Stimulated activated memory B cell treated with anti-CD40 and anti-IgM and Interleukin-4, amounts not matched to agents 10 μg/mL and 1 μg/mL and 100 μg/mL, for 72 hours (primary cell): Measurements from ENCODE around the gene LTBR.
"Not testable (repeated sequence)": the region's sequence is repeated elsewhere in the genome, so short reads cannot be mapped to it uniquely, and the experiment has no call there.

ENCODE experiments used
- ATAC-seq: fragments of 150-1000 bp; cut with Tn5 transposase; 2 replicates; pipeline ENCODE4 v1.10.0; 2021
- H3K27ac Mint-ChIP-seq: one replicate; pipeline ENCODE4 v1.8.0; 2022; ENCODE audit warnings: mild to moderate bottlenecking, mixed read lengths
- H3K27me3 Mint-ChIP-seq: one replicate; pipeline ENCODE4 v1.8.0; 2022; ENCODE audit warnings: mixed read lengths
- H3K36me3 Mint-ChIP-seq: one replicate; pipeline ENCODE4 v1.8.0; 2022; ENCODE audit warnings: mixed read lengths
- H3K4me1 Mint-ChIP-seq: one replicate; pipeline ENCODE4 v1.8.0; 2022; ENCODE audit warnings: mixed read lengths
- H3K4me3 Mint-ChIP-seq: one replicate; pipeline ENCODE4 v1.8.0; 2022; ENCODE audit warnings: mild to moderate bottlenecking, moderate library complexity, mixed read lengths
- H3K9me3 Mint-ChIP-seq: one replicate; pipeline ENCODE4 v1.8.0; 2022; ENCODE audit warnings: mixed read lengths

LTBR gene

DNA sequence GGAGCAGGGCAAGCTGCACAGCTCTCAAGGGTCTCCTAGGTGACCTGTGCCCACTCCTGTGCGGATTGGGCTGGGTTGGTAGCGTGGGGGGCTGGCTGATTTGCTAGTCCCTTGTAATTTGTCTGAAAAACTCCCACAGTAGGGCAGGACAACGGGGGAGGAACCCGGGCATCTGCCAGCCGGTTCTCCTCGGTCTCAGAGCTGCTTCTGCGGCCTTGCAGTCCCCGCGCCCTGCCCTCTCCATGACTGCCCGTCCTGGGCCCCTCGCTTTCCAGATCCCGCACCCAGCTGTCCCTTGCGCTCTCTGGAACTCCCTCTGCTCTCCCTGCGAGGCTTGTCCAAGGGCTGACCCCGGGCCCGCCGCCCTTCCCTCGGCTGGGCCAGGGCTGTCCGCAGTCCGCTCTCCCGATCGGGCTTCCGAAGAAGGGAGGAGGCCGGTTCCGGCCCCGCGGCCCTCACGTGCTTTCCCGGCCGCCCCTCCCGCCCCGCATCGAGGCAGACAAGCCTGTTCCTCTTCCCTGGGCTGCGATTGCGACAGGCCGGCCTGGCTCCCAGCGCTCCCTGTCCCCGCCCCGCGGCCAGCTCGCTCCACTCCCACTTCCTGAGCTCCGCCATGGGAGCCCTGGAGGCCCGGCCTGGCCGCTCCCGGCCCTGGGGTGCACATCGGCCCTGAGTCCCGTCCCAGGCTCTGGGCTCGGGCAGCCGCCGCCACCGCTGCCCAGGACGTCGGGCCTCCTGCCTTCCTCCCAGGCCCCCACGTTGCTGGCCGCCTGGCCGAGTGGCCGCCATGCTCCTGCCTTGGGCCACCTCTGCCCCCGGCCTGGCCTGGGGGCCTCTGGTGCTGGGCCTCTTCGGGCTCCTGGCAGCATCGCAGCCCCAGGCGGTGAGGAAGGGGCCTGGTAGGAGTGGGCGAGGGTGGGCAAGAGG, at the start of gene LTBR:
LTBR (plus strand) TSS at position 591 of the 927 bp plus-strand sequence; CDS start at position 788, 197 bp downstream.
- H3K36me3 Mint-ChIP-seq: no peaks in the 10 kb centered on the region
- peak; percentile 25 for ATAC-seq
- H3K9me3 Mint-ChIP-seq: no peaks in the 10 kb centered on the region
- H3K4me1 Mint-ChIP-seq: peaks cover 6% of the 10 kb centered on the region
- peak within 1 kb of the TSS; percentile 30 for H3K27ac Mint-ChIP-seq
- H3K27me3 Mint-ChIP-seq: peaks cover 83% of the 10 kb centered on the region
- H3K4me3 Mint-ChIP-seq: peak within 1 kb of the TSS; percentile 23

DNA sequence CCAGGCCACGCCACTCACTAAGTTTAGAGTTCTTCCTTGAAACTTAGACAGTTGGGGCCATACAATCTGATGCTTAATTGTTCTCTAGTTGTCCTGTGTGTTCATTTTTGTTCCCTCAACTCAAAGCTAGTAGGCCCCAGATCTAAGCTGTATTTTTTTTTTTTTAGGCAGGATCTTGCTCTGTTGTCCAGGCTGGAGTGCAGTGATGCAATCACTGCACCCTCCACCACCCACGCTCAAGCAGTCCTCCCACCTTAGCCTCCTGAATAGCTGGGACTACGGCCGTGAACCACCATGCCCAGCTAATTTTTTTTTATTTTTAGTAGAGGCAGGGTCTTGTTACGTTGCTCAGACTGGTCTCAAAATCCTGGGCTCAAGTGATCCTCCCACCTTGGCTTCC, 49.6 kb upstream of the LTBR start:
- H3K4me3 Mint-ChIP-seq: no peak overlapping the region

DNA sequence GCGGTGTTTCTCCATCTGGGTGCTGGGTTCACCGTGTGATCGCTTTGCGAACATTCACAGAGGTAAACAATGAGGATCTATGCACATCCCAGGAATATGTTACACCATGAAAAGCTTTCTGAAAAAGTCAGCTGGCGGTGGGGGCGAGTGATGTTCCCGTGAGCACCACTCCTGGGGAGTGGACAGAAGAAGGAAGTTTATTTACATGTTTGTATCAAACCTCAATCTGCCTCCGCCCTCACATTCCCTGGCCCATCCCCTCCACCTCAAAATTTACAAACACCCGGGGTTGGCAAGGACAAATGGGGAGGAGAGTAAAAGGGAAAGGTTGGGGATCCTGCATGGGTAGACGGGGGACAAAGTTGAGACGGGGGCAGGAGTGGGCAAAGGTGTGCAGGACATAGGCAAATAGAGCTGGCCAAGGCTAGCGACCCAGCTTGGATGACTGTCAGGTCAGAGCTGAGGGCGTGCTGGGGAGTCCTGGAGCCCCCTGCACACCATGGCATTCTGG, 49.0 kb upstream of the LTBR start:
- no peak overlapping the region for H3K27ac Mint-ChIP-seq
- no peak overlapping the region for H3K4me3 Mint-ChIP-seq
- H3K4me1 Mint-ChIP-seq: peaks cover 38% of the 10 kb centered on the region
- H3K9me3 Mint-ChIP-seq: no peaks in the 10 kb centered on the region
- peaks cover 51% of the 10 kb centered on the region for H3K27me3 Mint-ChIP-seq
- no peak for ATAC-seq
- H3K36me3 Mint-ChIP-seq: no peaks in the 10 kb centered on the region

More for the DNA sequence above, 49.6 kb upstream of the LTBR start:
- no peak overlapping the region for H3K27ac Mint-ChIP-seq
- H3K36me3 Mint-ChIP-seq: no peaks in the 10 kb centered on the region
- peaks cover 51% of the 10 kb centered on the region for H3K27me3 Mint-ChIP-seq
- H3K9me3 Mint-ChIP-seq: no peaks in the 10 kb centered on the region
- no peak for ATAC-seq
- H3K4me1 Mint-ChIP-seq: peaks cover 43% of the 10 kb centered on the region

GRCh38 chr12:6335451-6336078, 48.4 kb upstream of the LTBR start:
- peak; percentile 84 for ATAC-seq
- Mint-ChIP-seq H3K4me1 (peaks cover 33% of the 10 kb centered on the region), H3K9me3 (no peaks in the 10 kb centered on the region), H3K27ac (peak overlapping the region; percentile 10), H3K4me3 (no peak overlapping the region), H3K36me3 (no peaks in the 10 kb centered on the region), H3K27me3 (peaks cover 45% of the 10 kb centered on the region)

- peak overlapping the region; percentile 10 for H3K27ac Mint-ChIP-seq
- H3K4me1 Mint-ChIP-seq: peaks cover 28% of the 10 kb centered on the region
- no peaks in the 10 kb centered on the region for H3K36me3 Mint-ChIP-seq
- no peak for ATAC-seq
- peaks cover 38% of the 10 kb centered on the region for H3K27me3 Mint-ChIP-seq
- no peak overlapping the region for H3K4me3 Mint-ChIP-seq
- no peaks in the 10 kb centered on the region for H3K9me3 Mint-ChIP-seq
These were observed 47.7 kb upstream of the LTBR start for GRCh38 chr12:6336079-6336888.

- Mint-ChIP-seq H3K9me3 (no peaks in the 10 kb centered on the region), H3K4me3 (no peak overlapping the region), H3K27me3 (peaks cover 32% of the 10 kb centered on the region), H3K27ac (peak overlapping the region; percentile 10), H3K4me1 (peaks cover 24% of the 10 kb centered on the region), H3K36me3 (no peaks in the 10 kb centered on the region)
- ATAC-seq: no peak
These were observed 46.8 kb upstream of the LTBR start for GRCh38 chr12:6336889-6337853.

GRCh38 chr12:6337958-6338433, 46.0 kb upstream of the LTBR start:
- H3K4me1 Mint-ChIP-seq: peaks cover 21% of the 10 kb centered on the region
- peaks cover 24% of the 10 kb centered on the region for H3K27me3 Mint-ChIP-seq
- no peaks in the 10 kb centered on the region for H3K36me3 Mint-ChIP-seq
- H3K9me3 Mint-ChIP-seq: no peaks in the 10 kb centered on the region
- no peak overlapping the region for H3K27ac Mint-ChIP-seq
- ATAC-seq: no peak
- no peak overlapping the region for H3K4me3 Mint-ChIP-seq

DNA sequence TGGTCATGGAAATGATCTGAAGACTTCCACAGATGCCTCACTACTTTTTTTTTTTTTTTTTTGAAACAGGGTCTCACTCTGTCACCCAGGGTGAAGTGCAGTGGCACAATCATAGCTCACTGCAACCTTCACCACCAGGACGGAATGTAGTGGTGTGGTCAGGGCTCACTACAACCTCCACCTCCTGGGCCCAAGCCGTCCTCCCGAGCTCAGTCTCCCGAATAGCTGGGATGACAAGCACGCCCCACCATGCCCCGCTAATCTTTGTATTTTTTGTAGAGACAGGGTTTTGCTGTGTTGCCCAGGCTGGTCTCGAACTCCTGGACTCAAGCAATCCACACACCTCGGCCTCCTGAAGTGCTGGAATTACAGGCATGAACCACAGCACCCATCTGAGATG, 45.4 kb upstream of the LTBR start:
- not testable (repeated sequence) for H3K9me3 Mint-ChIP-seq, H3K4me3 Mint-ChIP-seq, H3K36me3 Mint-ChIP-seq, H3K27ac Mint-ChIP-seq, ATAC-seq
- H3K4me1 Mint-ChIP-seq: peaks cover 16% of the 10 kb centered on the region
- peaks cover 19% of the 10 kb centered on the region for H3K27me3 Mint-ChIP-seq

DNA sequence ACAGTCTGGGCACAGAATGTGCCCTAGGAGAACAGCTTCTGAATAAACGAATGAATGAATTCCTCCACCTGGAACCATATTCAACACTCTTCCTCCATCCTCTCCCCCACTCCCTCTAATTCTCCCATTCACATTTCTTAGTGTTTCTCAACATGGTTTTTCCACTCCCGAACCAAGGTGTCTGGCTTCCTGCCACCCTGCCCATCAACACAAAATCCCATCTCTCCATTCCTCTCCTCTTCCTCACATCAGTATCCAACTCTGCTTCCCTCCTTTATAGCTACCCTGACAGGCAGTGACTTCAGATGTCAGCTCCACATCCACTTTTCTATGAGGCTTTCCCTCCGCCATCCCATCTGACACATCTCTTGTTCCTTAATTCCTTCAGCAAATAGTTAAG, 45.0 kb upstream of the LTBR start:
- Mint-ChIP-seq H3K36me3 (no peaks in the 10 kb centered on the region), H3K9me3 (no peaks in the 10 kb centered on the region), H3K27ac (no peak overlapping the region), H3K27me3 (peaks cover 15% of the 10 kb centered on the region), H3K4me3 (no peak overlapping the region), H3K4me1 (peaks cover 13% of the 10 kb centered on the region)
- ATAC-seq: no peak

GRCh38 chr12:6340032-6340638, 43.8 kb upstream of the LTBR start:
- Mint-ChIP-seq H3K27me3 (peaks cover 12% of the 10 kb centered on the region), H3K27ac (no peak overlapping the region), H3K36me3 (no peaks in the 10 kb centered on the region), H3K4me3 (no peak overlapping the region), H3K4me1 (peaks cover 10% of the 10 kb centered on the region), H3K9me3 (no peaks in the 10 kb centered on the region)
- no peak for ATAC-seq

DNA sequence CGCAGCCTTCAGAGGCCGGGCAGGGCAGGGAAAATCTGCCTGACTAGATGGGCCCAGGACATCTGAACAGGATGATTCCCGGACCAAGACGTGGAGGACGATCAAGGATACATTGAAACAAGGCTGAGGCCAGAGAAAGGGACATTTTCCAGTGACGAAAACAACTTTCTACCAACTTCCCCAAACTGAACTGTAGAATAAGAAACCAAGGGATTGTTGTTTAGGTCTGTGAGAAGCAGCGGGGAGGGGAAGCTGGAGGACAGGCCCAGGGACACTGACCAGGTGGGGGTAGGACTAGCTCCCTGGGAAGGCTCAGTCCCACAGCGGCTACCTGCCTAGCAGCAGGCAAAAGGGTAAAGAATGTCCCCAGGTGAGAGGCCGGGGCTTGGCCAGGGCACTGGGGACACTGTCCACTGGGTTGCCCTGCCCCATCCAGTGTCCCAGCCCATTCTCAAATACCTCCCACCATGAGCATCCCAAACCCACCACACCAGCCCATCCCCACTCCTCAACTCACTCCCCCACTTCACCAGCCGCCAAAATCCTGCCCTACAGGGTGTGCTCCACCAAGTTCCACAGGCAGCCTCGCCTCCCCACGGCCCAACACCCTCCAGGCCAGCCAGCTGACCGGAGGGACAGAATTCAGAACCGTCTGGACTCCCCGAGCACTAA, 43.1 kb upstream of the LTBR start:
- no peak overlapping the region for H3K4me3 Mint-ChIP-seq
- no peak for ATAC-seq
- H3K27me3 Mint-ChIP-seq: peaks cover 12% of the 10 kb centered on the region
- H3K36me3 Mint-ChIP-seq: no peaks in the 10 kb centered on the region
- no peak overlapping the region for H3K27ac Mint-ChIP-seq
- H3K4me1 Mint-ChIP-seq: peaks cover 10% of the 10 kb centered on the region
- no peaks in the 10 kb centered on the region for H3K9me3 Mint-ChIP-seq

- peaks cover 19% of the 10 kb centered on the region for H3K27me3 Mint-ChIP-seq
- no peak within 1 kb of the TSS for H3K27ac Mint-ChIP-seq
- H3K4me1 Mint-ChIP-seq: peaks cover 12% of the 10 kb centered on the region
- no peaks in the 10 kb centered on the region for H3K9me3 Mint-ChIP-seq
- no peak within 1 kb of the TSS for H3K4me3 Mint-ChIP-seq
- H3K36me3 Mint-ChIP-seq: no peaks in the 10 kb centered on the region
- ATAC-seq: no peak
These were observed 42.4 kb upstream of the LTBR start, which contains the start of gene TNFRSF1A for GRCh38 chr12:6341417-6342139. Gene TNFRSF1A (minus strand): TSS chr12:6342076. CDS start chr12:6341814, 262 bp downstream.
